GM19351 (cell line): ENCODE data around the gene MYO3B.

Source experiments
- ATAC-seq: cut with Tn5 transposase; IDR thresholded peaks from one replicate; pipeline ENCODE4 v1.9.1; 2021; ENCODE audit warnings: mild to moderate bottlenecking, moderate library complexity; ENCODE audit not compliant: unreplicated experiment

Gene MYO3B

GRCh38 chr2:170235860-170236679 is 58.1 kb downstream of the MYO3B start:
- ATAC-seq: no peak

- no peak for ATAC-seq
Measured at GRCh38 chr2:170236680-170237047, 58.7 kb downstream of the MYO3B start.

- ATAC-seq: no peak
Measured at GRCh38 chr2:170237572-170238120, 59.7 kb downstream of the MYO3B start.

GRCh38 chr2:170238776-170239175 is 60.8 kb downstream of the MYO3B start:
- no peak for ATAC-seq

- no peak for ATAC-seq
Measured at GRCh38 chr2:170240629-170241028, 62.7 kb downstream of the MYO3B start.

GRCh38 chr2:170241756-170242155 is 63.8 kb downstream of the MYO3B start:
- ATAC-seq: no peak

GRCh38 chr2:170243118-170243837 is 65.3 kb downstream of the MYO3B start:
- ATAC-seq: no peak

- ATAC-seq: no peak
Measured at GRCh38 chr2:170243898-170244297, 66.0 kb downstream of the MYO3B start.

GRCh38 chr2:170244555-170244954 is 66.6 kb downstream of the MYO3B start:
- no peak for ATAC-seq

- ATAC-seq: no peak
Measured at GRCh38 chr2:170245312-170245711, 67.4 kb downstream of the MYO3B start.

GRCh38 chr2:170247333-170247732 is 69.4 kb downstream of the MYO3B start:
- no peak for ATAC-seq

GRCh38 chr2:170247882-170248393 is 70.0 kb downstream of the MYO3B start:
- ATAC-seq: no peak

GRCh38 chr2:170248574-170249393 is 70.8 kb downstream of the MYO3B start:
- no peak for ATAC-seq

- no peak for ATAC-seq
Measured at GRCh38 chr2:170249761-170250160, 71.8 kb downstream of the MYO3B start.

- ATAC-seq: no peak
Measured at GRCh38 chr2:170250584-170250983, 72.6 kb downstream of the MYO3B start.

- ATAC-seq: no peak
Measured at GRCh38 chr2:170252414-170252813, 74.5 kb downstream of the MYO3B start.

- ATAC-seq: no peak
Measured at GRCh38 chr2:170253721-170254230, 75.8 kb downstream of the MYO3B start.

GRCh38 chr2:170254293-170254732 is 76.4 kb downstream of the MYO3B start:
- no peak for ATAC-seq

GRCh38 chr2:170255137-170255536 is 77.2 kb downstream of the MYO3B start:
- ATAC-seq: no peak

- ATAC-seq: no peak
Measured at GRCh38 chr2:170255971-170256370, 78.0 kb downstream of the MYO3B start.

GRCh38 chr2:170258382-170258781 is 80.4 kb downstream of the MYO3B start:
- ATAC-seq: no peak
